Fibroblast of peridontal ligament (primary cell): ENCODE results near the gene SCYL3.
"Not testable (repeated sequence)": the region's sequence is repeated elsewhere in the genome, so short reads cannot be mapped to it uniquely, and the experiment has no call there.

Source experiments
- DNase-seq: peaks from one replicate; pipeline ENCODE4 v3.0.0-alpha.2; 2010; ENCODE audit errors: extremely low read depth

SCYL3 gene

GRCh38 chr1:169872906-169873305 lies 20.8 kb downstream of the SCYL3 start:
- no peak for DNase-seq

- not testable (repeated sequence) for DNase-seq
Observed at GRCh38 chr1:169871988-169872387, 21.7 kb downstream of the SCYL3 start.

- no peak for DNase-seq
Observed at GRCh38 chr1:169869426-169869825, 24.3 kb downstream of the SCYL3 start.

GRCh38 chr1:169868978-169869377 lies 24.7 kb downstream of the SCYL3 start:
- DNase-seq = no peak

GRCh38 chr1:169867012-169867675 lies 26.6 kb downstream of the SCYL3 start:
- no peak for DNase-seq

GRCh38 chr1:169866577-169866976 lies 27.1 kb downstream of the SCYL3 start:
- no peak for DNase-seq

- DNase-seq = not testable (repeated sequence)
Observed at GRCh38 chr1:169864531-169864930, 29.2 kb downstream of the SCYL3 start.

- DNase-seq = no peak
Observed at GRCh38 chr1:169860750-169861149, 32.9 kb downstream of the SCYL3 start.

GRCh38 chr1:169860187-169860586 lies 33.5 kb downstream of the SCYL3 start:
- DNase-seq = no peak

- no peak for DNase-seq
Observed at GRCh38 chr1:169859001-169859400, 34.7 kb downstream of the SCYL3 start.

- DNase-seq = peak; percentile 33
Observed at GRCh38 chr1:169858467-169858866, 35.2 kb downstream of the SCYL3 start.

- no peak for DNase-seq
Observed at GRCh38 chr1:169853341-169853740, 40.4 kb downstream of the SCYL3 start.

GRCh38 chr1:169849346-169850022 lies 44.2 kb downstream of the SCYL3 start:
- DNase-seq = no peak

- DNase-seq = no peak
Observed at GRCh38 chr1:169848456-169848855, 45.2 kb downstream of the SCYL3 start.

- DNase-seq = no peak
Observed at GRCh38 chr1:169844941-169845608, 48.6 kb downstream of the SCYL3 start.

GRCh38 chr1:169838942-169839341 lies 54.8 kb downstream of the SCYL3 start:
- DNase-seq = no peak

GRCh38 chr1:169836198-169836597 lies 57.5 kb downstream of the SCYL3 start:
- DNase-seq = no peak

- no peak for DNase-seq
Observed at GRCh38 chr1:169835647-169836046, 58.0 kb downstream of the SCYL3 start.

GRCh38 chr1:169834869-169835268 lies 58.8 kb downstream of the SCYL3 start:
- DNase-seq = no peak

- DNase-seq = no peak
Observed at GRCh38 chr1:169833179-169833901, 60.4 kb downstream of the SCYL3 start.

- no peak for DNase-seq
Observed at GRCh38 chr1:169829671-169830070, 64.0 kb downstream of the SCYL3 start.

GRCh38 chr1:169824153-169824552 lies 69.5 kb downstream of the SCYL3 start:
- no peak for DNase-seq
